GM18861 (cell line): Measurements from ENCODE around the gene MTRF1.

ENCODE experiments used
- ATAC-seq: cut with Tn5 transposase; IDR thresholded peaks from one replicate; pipeline ENCODE4 v1.9.1; 2021; ENCODE audit not compliant: unreplicated experiment

MTRF1 gene

GRCh38 chr13:41224113-41225110 is 39.0 kb downstream of the MTRF1 start:
- no peak for ATAC-seq

DNA sequence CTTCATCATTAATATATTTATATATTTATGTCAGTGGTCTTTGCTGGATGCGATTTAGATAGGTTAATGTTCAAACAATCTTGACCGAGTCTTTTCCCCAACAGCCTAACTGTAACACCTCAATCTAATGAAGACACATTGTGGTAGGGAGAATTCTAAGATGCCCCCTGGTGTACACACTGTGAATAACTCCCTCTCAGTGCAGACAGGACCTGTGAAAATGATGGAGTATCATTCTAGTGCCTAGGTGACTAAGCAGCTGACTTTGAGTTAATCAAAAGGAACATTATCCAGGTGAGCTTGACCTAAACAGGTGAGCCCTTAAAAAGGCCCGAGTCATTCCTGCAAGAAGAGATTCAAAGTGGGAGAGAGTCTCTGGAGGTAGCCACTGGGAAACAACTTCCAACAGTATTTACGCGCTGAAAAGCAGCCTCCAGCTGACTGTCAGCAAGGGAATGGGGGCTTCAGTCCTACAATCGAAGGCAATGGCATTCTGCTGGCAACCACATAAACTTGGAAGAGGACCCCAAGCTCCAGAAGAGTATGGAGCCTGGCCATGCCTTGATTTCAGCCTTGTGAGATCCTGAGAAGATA is 41.0 kb downstream of the MTRF1 start:
- ATAC-seq = peak; percentile 73

- ATAC-seq = no peak
Observed at GRCh38 chr13:41220401-41220800, 43.0 kb downstream of the MTRF1 start.

DNA sequence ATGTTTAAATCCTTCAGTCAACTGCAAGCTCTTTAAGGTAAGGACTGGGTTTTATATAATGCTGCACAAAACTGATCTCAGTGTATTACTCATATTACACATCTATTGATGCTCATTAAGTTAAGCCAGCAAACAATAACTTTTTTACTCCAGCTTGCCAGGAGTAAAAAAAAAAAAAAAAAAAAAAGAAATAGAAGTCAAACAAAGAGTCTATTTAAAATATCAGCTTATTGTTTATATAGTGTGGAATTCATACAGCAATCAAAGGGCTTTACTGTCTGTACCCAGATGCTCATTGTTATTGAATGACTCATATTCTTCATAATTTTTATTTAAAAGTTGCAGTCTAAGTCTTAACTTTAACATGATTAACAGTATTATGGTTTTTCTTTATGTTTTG is 47.2 kb downstream of the MTRF1 start:
- no peak for ATAC-seq

DNA sequence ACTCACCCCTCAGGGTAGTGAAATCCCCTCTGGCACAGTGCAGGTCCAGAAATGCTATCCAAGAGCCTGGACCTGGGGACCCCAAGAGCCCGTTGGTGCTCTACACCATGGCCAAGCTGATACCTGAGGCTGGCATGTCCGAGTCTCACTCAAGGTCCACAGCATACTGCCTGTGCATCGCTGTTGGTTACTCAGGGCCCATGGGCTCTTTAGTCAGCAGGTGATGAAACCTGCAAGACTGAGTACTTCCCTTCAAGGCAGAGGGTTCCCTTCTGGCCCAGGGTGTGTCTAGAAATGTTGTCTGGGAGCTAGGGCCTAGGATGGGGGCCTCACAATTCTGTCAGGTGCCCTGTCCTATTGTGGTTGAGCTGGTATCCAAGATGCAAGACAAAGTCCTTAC is 49.5 kb downstream of the MTRF1 start:
- ATAC-seq = no peak

GRCh38 chr13:41213316-41213715 is 50.1 kb downstream of the MTRF1 start:
- ATAC-seq = no peak

GRCh38 chr13:41212881-41213280 is 50.5 kb downstream of the MTRF1 start:
- ATAC-seq = no peak

DNA sequence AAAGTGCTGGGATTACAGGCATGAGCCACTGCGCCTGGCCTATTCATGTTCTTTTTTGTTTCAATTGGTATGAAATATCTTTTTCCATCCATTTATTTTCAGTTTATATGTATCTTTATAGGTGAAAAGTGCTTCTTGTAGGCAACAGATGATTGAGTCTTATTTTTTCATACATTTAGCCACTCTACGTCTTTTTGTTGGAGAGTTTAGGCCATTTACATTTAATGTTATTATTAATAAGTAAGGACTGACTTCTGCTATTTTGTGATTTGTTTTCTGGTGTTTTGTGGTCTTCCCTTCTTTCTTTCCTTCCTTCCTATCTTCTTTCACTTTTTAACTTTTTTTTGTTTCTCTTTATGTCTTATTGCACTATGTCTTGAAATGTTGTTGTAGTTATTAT is 52.3 kb downstream of the MTRF1 start:
- ATAC-seq = no peak

GRCh38 chr13:41206467-41206866 is 56.9 kb downstream of the MTRF1 start:
- no peak for ATAC-seq

- no peak for ATAC-seq
Observed at GRCh38 chr13:41203810-41204209, 59.6 kb downstream of the MTRF1 start.

- ATAC-seq = no peak
Observed at GRCh38 chr13:41200126-41200525, 63.2 kb downstream of the MTRF1 start.

DNA sequence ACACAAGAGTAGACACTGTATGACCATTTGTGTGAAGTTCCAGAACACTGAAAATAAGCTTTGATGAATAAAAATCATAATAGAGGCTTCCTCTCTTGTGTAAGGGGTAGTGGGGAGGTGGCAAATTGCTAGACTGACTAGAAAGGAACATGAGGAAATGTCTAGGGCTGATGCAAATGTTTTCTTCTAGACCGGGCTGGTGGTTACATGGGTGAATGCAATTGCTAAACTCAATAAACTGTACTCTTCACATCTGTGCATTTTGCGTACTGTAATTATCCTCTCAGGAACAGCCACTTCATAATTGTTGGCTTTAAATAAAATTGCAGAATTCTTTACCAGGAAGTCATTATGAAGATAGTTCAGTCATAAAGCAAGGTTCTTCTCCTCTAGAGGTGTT is 63.9 kb downstream of the MTRF1 start:
- peak; percentile 89 for ATAC-seq

- no peak for ATAC-seq
Observed at GRCh38 chr13:41199079-41199478, 64.3 kb downstream of the MTRF1 start.

GRCh38 chr13:41196620-41197019 is 66.8 kb downstream of the MTRF1 start:
- ATAC-seq = no peak

DNA sequence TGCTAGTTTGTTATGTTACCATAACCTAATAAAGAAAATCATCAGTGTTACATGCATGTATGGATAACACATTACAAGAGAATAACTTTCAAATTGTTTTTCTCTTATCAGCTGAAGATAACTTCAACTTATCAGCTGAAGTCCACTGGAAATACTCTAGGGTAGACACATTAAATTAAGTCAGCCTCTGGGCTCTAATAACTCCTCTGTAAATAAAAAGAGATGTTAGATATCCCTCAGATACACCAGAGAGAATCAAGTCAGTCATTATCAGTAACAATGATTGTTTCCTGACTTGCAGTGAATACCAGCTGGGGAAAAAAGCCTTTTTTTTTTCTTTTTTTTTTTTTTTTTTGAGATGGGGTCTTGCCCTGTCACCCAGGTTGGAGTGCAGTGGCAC is 67.4 kb downstream of the MTRF1 start:
- no peak for ATAC-seq

GRCh38 chr13:41193919-41194824 is 69.2 kb downstream of the MTRF1 start, which contains the start of gene KBTBD7:
Gene KBTBD7, minus strand, starts transcription at chr13:41194569. Its CDS starts 312 bp downstream, at chr13:41194257.
- ATAC-seq = peak; percentile 93

GRCh38 chr13:41193469-41193868 is 69.9 kb downstream of the MTRF1 start:
- ATAC-seq = no peak

GRCh38 chr13:41188584-41188983 is 74.8 kb downstream of the MTRF1 start:
- no peak for ATAC-seq

DNA sequence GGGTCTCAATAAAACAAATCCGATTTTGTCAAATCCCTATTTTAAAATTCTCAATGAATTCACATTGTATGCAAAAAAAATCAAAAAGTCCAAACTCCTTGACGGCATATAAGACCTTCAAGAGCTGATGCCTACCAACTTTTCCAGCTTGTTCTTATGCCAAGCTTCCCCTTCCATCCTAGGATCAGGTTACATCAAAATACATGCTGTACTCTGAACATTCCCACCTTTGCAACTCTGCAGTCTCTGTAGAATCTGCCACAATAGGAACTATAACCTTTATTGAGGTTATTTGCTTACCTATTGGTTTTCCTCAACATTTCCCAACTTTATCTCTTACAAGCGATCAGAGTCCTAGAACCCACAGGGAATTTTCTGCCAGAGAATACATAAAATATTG is 76.9 kb downstream of the MTRF1 start:
- no peak for ATAC-seq

DNA sequence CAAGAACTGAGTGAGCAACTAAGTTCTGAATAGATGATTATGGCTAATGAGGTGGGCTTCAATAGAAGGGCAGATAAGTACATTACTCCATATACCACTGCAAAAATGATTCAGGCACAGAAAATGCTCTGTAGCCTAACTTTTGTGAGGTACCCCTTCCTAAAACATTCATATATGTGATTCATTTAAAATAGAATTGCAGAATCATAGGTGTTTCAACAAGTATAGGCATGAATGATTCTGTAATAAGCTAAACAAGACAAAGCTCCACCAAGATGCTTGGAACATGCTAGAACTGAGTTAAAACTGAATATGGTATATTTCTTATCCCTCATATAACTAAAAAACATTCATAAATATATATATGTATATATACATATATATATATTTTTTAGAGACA is 81.1 kb downstream of the MTRF1 start:
- no peak for ATAC-seq

DNA sequence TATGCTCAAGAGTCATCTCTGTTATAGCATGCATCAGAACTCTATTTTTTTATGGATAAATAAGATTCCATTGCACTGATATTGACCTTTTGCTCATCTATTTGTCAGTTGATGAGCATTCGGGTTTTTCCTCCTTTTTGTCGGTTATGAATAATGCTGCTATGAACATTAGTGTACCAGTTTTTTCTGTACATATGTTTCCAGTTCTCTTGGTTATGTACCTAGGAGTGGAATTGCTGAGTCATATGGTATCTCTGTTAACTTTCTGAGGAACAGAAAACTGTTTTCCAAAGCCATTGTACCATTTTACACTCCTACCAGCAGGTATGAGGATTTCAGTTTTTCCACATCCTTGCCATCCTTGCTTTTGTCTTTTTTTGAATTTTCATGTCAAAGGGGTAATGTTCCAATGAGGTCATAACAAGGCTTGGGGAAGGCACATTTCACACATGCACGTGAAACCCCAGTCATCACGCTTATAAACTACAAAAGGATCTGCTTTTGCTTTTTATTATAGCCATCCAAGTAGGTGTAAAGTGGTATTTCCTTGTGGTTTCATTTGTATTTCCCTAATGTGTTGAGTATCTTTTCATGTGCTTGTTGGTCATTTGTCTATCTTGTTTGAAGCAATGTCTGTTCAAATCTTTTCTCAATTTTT is 83.7 kb downstream of the MTRF1 start:
- no peak for ATAC-seq
